ENCODE measurements around the gene RNF14.

The RNF14 gene

GRCh38 chr5:141978389-141978788 is 9.5 kb downstream of the RNF14 start:
- no peak for DNase-seq (ENCODE audit: low spot score)

- no peak for DNase-seq (ENCODE audit: low spot score)
Observed at GRCh38 chr5:141982626-141983025, 13.7 kb downstream of the RNF14 start.

- DNase-seq (ENCODE audit: low spot score): no peak
Observed at GRCh38 chr5:141986072-141986471, 17.2 kb downstream of the RNF14 start.

GRCh38 chr5:141989720-141990119 is 20.8 kb downstream of the RNF14 start:
- no peak for DNase-seq (ENCODE audit: low spot score)

DNA sequence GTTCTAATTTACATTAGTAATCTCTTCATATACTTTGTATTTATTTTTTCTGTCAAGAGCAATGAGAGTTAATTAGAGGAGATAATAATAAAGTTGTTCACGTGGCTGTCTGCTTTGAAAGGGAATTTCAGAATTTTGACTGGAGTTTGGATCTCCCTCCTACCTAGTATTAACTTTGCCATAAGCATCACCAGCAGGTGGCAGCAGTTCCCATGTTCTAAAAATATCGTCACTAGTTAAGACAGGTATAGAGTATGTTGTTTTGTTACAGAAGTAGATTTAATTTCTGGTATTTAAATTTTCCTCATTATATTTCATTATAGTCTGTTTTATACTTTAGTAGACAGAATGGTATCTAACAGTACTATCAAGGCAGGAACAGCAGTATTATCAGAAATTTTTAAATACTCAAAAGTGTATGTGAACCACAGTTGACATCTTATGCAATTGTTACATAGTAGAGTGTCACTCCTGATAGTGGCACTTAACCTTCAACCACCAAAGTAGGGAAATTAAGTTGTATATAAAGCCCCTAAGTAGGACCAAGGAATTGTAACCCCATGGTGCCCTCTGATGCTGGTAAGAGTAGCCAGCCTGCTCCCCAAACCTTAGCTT is 23.6 kb downstream of the RNF14 start:
- peak; percentile 51 for DNase-seq (ENCODE audit: low spot score)

GRCh38 chr5:141994511-141995136 is 25.7 kb downstream of the RNF14 start:
- DNase-seq (ENCODE audit: low spot score): no peak

DNA sequence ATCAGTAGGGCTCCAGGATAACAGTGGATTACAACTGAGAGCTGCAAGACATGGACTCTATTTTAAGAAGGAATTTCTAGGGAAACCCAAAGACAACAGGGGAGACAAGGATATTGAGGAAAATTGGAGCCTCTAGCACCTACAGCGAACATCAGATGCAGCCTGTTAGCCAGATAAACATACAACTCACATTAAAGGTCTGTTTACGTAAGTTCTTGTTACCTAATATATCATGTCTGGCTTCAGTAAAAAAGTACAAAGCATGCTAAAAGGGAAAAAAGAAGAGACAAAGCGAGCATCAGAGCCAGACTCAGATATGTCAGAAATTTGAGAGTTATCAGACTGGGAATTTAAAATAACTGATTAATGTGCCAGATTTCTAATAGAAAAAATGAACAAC is 26.8 kb downstream of the RNF14 start:
- no peak for DNase-seq (ENCODE audit: low spot score)

- no peak for DNase-seq (ENCODE audit: low spot score)
Observed at GRCh38 chr5:141997358-141997960, 28.6 kb downstream of the RNF14 start.

- DNase-seq (ENCODE audit: low spot score): no peak
Observed at GRCh38 chr5:142000173-142000572, 31.3 kb downstream of the RNF14 start.

DNA sequence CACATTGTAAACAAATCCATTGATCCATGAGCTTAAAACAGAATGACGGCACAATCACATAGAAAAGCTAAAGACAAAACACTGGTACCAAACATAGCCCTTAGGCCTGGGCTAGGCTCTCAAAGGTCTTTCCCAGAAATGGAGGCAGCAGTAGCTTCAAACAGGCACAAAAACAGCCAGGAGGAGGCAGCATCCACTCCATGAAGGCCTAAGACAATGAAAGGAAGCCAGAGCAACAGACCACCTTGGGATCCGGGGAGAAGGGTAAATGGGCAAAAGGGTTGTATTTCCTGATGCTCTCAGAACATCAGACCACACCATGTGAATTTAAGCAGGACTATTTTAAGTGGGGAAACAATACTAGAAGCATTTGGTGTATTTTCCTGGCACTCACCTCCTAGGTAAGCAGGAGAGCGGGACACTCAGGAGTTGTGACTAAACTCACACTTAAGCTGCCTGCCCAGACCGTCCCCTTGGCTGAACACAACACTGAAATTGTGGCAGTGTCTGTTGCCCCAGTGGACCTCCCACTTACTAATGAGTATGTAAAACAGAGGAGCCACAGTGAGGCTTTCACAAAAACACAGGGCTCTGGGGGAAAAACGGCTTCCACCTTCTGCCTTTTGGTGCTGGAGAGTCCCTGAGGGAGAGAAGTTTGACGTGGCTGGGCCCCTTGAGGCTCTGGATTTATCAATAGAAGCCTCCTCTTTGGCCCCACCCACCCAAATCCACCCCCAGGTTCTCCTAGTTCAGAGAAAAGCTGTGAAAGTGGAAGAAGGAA is 32.0 kb downstream of the RNF14 start:
- DNase-seq (ENCODE audit: low spot score): no peak

DNA sequence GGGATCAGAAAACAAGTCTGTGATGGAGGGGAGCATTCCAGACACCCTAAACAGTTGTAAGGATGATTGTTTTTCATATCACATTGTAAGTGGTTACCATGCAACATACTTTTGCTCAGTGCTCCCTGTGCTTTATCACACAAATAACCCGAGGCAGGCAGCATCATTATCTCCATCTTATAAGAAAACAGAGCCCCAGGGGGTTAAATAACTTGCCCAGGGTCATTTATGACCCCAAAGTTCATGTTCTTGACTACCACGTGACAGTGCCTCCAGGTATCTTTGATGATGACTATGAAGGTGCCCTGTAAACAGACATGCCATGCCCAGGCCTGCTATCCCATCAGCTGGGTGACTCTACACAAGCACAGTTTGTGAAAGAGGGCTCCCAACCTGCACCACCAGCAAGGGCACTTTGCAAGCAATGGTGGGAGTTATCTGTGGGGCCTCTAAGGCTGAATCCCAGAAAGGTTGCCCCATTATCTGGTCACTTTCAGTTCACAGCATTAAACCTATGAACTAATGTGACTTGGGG is 34.4 kb downstream of the RNF14 start:
- DNase-seq (ENCODE audit: low spot score): no peak

GRCh38 chr5:142006363-142007236 is 37.7 kb downstream of the RNF14 start:
- no peak for DNase-seq (ENCODE audit: low spot score)

GRCh38 chr5:142007237-142007544 is 38.3 kb downstream of the RNF14 start:
- DNase-seq (ENCODE audit: low spot score): no peak

GRCh38 chr5:142008813-142009212 is 39.9 kb downstream of the RNF14 start:
- DNase-seq (ENCODE audit: low spot score): no peak

GRCh38 chr5:142009886-142010285 is 41.0 kb downstream of the RNF14 start:
- no peak for DNase-seq (ENCODE audit: low spot score)

DNA sequence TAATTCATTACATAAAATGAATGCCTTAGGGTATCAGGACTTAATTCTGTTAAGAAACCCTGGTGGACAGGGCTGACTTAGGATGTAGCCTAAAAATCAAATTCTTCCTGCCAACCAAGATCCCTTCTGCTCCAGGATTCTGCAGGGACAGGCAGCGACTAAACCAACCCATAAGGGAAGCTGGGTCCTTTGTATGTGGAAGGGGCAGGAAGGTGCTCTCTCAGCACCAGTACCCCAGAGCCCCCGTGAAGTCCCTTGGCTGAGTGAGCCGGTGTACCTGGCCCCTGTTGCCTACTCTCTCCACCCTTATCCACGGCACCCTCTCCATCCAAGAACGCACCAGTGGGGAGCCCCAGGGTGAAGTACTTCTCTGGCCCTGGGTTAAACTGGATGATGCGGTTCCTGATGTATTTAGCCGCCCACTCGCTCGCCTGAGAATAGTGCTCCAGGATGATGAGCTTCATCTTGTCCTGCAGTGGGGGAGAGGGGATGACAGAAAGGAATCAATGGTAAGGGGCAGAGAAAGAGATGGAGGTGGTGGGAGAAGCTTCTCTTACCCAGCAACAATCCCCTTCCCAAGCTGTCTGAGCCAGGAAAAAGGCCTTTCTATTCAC is 42.8 kb downstream of the RNF14 start:
- DNase-seq (ENCODE audit: low spot score): no peak

DNA sequence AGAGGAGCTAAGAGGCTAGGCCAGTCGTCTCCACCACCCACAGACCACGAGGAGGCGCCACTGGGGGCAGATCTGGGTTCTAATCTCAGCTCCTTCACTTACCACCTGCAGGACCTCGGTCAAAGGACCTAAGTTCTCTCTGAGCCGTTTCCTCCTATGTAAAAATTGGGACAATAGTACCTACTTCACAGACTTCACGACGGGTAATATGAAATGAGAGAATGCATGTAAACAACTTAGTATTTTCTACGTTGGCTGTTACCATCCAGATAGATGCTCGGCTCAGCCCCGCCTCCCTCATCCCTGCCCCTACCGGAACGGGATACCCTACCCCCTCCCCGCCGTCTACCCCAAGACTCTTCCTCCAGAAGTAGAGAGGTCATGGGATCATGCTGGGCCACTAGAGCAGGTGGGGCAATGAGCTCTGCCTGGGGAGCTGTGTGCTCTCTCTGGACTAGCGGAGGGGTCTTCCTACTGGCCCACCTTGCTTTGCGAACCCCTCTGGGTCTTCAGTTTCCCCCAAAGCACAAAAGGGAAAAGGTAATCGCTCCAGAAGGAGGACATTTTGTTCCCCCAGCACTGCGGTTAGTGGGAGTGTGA is 43.4 kb downstream of the RNF14 start:
- DNase-seq (ENCODE audit: low spot score): peak; percentile 56

DNA sequence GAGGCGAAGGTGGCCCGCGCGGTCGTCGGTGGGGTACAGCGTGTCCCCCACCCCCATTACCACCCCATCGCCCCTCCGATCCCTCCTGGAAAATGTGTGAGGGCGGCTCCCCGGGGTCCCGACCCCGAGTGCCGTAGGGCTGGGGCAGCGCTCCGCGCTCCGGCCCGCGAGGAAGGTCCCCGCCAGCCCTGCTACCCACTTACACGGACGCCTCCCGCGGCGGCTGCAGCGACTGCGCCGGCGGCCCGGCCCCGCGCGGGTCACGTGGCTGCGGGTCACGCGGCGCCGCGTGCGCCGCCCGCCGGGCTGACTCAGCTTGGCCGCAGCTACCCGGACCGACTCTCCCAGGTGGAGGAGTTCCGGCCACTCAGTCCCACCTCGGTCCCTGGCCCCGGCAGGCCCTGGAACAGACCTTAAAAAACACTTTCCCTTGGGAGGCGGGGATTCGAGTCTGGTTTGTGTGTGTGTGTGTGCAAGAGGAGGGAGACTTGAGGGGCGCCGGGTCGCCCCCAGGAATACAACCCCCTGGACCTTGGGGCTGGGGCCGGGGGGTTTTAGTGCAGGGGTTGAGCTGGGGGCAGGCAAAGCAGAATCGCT is 44.0 kb downstream of the RNF14 start, which contains the start of gene GNPDA1:
TSS of gene GNPDA1 (minus strand) at position 236 of the 597 bp plus-strand sequence. CDS start 992 bp downstream, outside the sequence.
- peak; percentile 96 for DNase-seq (ENCODE audit: low spot score)

- DNase-seq (ENCODE audit: low spot score): peak; percentile 68
Observed at GRCh38 chr5:142013734-142014521, 45.0 kb downstream of the RNF14 start.
